Measurements from ENCODE around the gene GNAQ.

GRCh38 chr9:77819657-77820056 is 212.0 kb downstream of the GNAQ start:
- TF ChIP-seq POLR2AphosphoS5 (IDR thresholded peaks at IDR 0.05) (no peak), CTCF (IDR thresholded peaks at IDR 0.05) (peak in 1 of 3 experiments; percentile 18)
